HG02610 (cell line): ENCODE data around the gene UHRF1.
"Not testable (repeated sequence)": the region's sequence is repeated elsewhere in the genome, so short reads cannot be mapped to it uniquely, and the experiment has no call there.

Source experiments
- ATAC-seq: cut with Tn5 transposase; IDR thresholded peaks from one replicate; pipeline ENCODE4 v1.9.1; 2021; ENCODE audit warnings: mild to moderate bottlenecking, moderate library complexity; ENCODE audit not compliant: unreplicated experiment

The UHRF1 gene

DNA sequence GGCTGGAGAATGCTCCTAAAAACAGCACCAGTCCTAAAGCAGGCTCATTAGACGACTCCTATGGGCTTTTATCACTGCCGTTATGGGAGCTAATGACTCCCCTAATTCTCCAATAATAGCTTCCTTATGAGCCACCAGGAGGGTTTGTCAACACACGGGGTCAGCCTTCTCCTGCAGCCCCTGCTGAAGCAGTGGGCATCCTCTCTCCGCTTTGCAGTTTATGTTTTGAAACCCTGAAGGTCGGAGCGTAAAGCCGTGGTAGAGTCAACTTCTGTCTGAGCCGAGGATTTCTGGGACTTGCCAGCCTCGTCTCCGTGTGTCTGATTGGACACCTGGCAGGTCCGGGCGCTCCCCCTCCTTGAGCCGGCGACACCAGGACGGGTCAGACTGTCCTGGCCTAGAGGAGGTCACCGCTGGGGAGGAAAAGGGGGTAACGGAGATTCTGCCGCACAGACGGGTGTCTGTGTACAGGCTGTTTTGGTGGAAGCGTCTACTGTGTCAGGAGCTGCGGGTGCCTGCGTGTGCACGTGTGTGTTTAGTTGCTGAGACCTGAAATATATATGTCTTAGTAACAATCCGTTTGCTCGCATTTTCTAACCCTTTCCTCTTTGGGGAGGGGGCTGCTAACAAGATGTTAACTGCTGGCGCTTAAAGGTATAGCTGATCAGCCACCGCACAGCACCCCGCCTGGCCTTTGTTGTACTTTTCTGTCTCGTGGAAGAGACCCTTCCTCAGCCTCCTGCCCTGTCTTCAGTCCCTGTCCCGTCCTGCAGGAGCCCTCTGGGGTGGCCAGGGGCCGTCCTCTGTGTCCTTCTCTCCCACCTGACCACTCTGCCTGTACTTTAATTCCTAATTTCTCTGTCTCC, 61.5 kb downstream of the UHRF1 start:
- no peak for ATAC-seq

GRCh38 chr19:4971424-4971793, 62.1 kb downstream of the UHRF1 start:
- no peak for ATAC-seq

- no peak for ATAC-seq
Observed at GRCh38 chr19:4971816-4972495, 62.7 kb downstream of the UHRF1 start.

DNA sequence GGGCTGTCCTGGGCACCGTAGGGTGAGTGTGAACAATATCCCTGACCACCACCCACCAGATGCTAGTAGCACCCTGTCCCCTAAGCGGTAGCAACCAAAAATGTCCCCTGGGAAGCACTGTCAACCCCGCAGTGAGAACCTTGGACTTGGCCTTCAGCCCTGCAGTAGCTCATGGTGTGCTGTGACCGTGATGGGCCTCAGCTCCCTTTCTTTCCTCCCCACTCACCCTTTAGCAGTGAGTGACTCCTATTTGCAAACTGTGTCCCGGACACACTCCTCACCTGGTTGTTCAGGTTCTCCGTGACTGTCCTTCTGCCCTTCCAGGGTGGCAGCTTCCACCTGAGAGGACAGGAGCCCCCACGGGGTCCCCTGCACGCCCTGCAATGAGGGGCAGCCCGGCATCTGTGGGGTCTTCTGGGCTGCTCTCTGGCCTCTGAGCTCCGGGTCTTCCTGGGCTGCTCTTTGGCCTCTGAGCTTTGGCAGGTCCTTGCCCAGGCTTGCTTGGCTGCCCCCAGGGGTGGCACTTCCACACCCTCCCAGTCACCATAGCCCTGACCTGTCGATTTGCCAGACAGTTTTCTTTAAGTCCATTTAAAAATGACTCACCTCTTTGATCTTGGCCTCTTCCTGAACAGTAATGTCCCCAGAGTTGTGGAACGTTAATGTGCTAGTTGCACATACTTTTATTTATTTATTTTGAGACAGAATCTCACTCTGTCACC, 63.4 kb downstream of the UHRF1 start:
- no peak for ATAC-seq

GRCh38 chr19:4974880-4975469, 65.7 kb downstream of the UHRF1 start:
- no peak for ATAC-seq

- not testable (repeated sequence) for ATAC-seq
Observed at GRCh38 chr19:4975601-4976000, 66.3 kb downstream of the UHRF1 start.

DNA sequence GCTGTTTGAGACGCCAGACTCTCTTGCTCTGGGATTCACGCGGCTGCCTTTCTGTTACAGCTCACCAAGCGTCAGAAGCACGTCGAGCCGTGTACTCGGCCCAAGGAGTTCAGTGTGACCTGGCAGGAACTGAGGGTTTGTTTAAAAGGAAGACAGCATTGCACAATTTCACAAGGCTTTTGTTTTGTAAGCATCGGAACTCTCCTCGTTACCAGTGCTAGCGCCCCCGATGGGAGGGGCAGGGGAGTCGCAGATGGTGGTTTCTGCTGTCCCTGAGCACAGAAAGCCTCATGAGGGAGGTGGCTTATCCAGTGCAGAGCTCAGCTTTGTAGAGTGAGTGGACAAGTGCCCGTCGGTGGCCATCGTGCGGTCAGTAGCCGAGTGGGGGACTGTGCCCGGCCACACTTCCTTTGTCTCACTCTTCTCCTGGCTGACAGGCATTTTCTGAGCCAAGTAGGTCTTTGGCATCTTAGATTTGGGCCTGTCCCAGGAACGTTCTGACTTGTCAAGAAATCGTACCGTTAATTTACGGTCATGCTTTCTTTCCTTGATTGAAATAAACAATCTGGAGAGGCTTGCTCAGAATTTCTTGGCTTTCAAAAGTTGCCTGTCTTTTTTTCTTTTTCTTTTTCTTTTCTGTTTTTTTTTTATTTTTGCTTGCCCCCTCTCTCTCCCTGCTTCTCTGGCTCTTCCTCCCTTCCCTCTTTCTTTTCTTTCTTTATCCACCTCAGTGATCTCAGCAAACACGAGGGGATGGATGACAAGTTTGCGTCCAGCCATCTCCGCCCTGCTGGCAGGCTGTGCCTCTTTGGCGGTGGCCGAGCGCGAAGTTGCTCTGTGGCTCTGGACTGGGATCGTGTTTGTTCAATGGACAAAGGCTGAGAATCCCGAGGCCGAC, 67.3 kb downstream of the UHRF1 start:
- ATAC-seq = no peak

- ATAC-seq = no peak
Observed at GRCh38 chr19:4977299-4978174, 68.2 kb downstream of the UHRF1 start.

- no peak for ATAC-seq
Observed at GRCh38 chr19:4979211-4979807, 70.0 kb downstream of the UHRF1 start.

- ATAC-seq = no peak
Observed at GRCh38 chr19:4980067-4980466, 70.8 kb downstream of the UHRF1 start.

DNA sequence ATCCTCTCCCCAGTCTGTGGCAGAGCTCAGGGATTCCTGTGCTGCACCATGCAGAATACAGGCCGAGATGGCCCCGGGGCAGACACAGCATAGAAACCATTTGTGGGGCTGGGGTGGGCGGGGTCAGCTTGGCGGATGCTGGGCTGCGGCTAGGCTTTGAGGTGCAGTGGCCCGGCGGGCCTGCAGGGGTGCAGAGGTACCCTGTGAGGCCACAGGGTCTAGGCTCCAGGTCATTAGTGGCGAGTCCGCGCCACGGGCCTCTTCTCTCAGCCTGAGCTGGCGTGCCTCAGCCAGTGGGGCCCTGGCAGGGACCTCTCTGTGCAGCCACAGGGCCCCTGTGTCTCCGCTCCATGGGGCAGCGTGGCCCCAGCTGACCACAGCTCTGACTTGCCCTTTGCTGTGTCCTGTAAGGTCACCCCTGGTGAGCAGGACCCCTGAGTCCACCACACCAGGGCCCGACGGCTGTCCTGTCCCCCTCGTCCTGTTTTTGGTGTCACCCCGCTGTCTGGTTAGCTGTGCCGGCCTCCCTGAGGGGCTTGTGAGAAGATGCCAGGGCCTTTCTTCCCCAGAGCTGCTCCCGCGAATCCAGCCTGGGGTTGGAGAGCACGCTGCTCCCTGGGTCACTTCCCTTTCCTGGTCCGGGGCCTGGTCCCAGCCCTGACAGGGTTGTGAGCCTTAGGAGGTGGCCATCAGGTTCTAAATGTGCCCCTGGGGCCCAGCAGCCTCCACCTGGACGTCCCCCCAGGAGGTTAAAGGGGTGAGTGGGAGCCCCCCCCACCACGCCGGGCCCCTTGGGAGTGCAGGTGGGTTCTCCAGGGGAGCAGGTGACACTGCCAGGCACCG, 71.8 kb downstream of the UHRF1 start:
- no peak for ATAC-seq

- ATAC-seq = no peak
Observed at GRCh38 chr19:4981681-4981958, 72.3 kb downstream of the UHRF1 start.

GRCh38 chr19:4983346-4984105, 74.2 kb downstream of the UHRF1 start:
- no peak for ATAC-seq

DNA sequence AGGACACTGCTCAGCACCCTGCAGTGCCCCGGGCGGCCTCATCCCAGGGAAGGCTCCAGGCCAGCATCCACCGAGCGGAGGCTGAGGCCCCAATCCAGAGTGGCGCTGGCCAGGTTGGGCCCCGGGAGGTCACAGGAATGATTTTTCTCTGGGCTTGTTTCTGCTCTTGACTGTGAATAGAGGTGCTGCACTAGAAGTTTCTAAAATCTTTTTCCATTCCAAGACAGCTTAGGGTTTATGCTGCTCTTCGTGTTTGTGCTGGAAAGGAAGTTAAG, 74.7 kb downstream of the UHRF1 start:
- no peak for ATAC-seq

GRCh38 chr19:4984438-4984990, 75.2 kb downstream of the UHRF1 start:
- no peak for ATAC-seq

DNA sequence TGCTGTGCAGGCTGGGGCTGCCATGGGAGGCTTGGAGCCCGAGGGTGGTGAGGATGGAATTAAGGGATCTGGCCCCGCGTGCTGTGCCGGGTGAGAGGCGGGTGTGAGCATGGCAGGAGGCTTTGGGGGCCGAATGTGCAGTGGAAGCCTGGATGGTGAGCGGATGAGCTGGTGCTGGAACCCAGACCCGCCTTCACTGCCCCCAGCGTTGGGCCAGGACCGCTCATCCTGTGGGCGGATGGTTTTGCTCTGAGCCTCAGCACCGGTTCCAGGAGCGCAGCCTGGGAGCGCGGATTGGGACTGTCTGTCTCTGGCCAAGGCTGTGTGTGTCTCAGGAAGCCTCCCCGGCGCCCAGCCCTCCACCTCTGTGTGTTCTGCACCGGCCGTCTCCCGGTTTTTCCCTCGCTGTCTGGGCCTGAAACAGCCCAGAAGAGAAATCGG, 76.3 kb downstream of the UHRF1 start:
- no peak for ATAC-seq

- no peak for ATAC-seq
Observed at GRCh38 chr19:4986056-4986455, 76.8 kb downstream of the UHRF1 start.
